Body of pancreas (tissue), 4 donors: ENCODE measurements around the gene FCRLB.

ENCODE experiments used
- POLR2A ChIP-seq, 3 donors: fragments of 450-650 bp; IDR thresholded peaks; one replicate each; pipeline ENCODE4 v1.6.1; 2016; ENCODE audit warnings: antibody characterized with exemption in 3 of 3, mild to moderate bottlenecking in 2 of 3
- TF ChIP-seq, protein P1 (sequence below), 7 experiments: fragments of 450-650 bp in 4 of 7; fragments of 200-600 bp in 3 of 7; sonication (generic) in 3 of 7; IDR thresholded peaks; one replicate each; pipeline ENCODE4 v1.5.1; 2016 to 2019; ENCODE audit warnings: antibody characterized with exemption in 7 of 7

DNA sequence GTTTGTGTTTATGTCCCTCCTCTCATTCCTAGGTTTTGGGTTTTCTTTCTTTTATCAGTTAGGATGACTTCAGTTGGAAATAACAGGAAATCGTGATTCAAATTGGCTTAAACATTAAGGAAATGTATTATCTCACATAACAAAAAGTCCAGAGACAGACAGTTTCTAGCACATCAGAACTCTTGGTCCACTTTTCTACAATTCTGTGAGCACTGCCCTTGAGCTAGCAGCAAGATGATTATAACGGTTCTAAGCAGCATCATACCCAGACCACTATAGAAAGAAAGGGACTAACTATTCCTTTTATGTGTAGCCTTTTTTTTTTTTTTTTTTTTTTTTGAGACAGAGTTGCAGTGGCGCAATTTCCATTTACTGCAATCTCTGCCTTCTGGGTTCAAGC lies 39.5 kb upstream of the FCRLB start:
- TF ChIP-seq, protein P1, sequence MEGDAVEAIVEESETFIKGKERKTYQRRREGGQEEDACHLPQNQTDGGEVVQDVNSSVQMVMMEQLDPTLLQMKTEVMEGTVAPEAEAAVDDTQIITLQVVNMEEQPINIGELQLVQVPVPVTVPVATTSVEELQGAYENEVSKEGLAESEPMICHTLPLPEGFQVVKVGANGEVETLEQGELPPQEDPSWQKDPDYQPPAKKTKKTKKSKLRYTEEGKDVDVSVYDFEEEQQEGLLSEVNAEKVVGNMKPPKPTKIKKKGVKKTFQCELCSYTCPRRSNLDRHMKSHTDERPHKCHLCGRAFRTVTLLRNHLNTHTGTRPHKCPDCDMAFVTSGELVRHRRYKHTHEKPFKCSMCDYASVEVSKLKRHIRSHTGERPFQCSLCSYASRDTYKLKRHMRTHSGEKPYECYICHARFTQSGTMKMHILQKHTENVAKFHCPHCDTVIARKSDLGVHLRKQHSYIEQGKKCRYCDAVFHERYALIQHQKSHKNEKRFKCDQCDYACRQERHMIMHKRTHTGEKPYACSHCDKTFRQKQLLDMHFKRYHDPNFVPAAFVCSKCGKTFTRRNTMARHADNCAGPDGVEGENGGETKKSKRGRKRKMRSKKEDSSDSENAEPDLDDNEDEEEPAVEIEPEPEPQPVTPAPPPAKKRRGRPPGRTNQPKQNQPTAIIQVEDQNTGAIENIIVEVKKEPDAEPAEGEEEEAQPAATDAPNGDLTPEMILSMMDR (IDR thresholded peaks at IDR 0.05) = no peak
- TF ChIP-seq POLR2A (IDR thresholded peaks at IDR 0.05) = no peak
